ENCODE measurements around the gene ZBTB21.

Gene ZBTB21

DNA sequence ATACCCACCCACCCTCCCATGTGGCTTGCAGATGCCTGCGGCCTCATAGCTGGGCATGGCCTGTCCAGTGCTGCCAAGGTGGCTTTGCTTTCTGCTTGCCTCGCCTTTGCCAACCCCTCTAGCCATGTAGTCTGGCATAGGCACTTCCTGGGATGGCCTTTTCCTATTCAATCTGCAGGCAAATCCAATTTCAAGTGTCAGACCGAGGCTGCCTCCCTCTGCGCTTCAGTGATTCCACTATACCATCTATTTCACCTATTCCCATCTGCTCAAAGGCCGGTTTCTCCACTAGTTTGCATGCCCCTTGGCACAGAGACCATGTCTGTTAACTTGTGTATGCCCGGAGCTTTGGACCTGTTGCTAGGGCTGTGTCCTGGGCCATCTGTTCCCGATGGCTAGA, 3.8 kb upstream of the ZBTB21 start:
- TF ChIP-seq, protein P1, sequence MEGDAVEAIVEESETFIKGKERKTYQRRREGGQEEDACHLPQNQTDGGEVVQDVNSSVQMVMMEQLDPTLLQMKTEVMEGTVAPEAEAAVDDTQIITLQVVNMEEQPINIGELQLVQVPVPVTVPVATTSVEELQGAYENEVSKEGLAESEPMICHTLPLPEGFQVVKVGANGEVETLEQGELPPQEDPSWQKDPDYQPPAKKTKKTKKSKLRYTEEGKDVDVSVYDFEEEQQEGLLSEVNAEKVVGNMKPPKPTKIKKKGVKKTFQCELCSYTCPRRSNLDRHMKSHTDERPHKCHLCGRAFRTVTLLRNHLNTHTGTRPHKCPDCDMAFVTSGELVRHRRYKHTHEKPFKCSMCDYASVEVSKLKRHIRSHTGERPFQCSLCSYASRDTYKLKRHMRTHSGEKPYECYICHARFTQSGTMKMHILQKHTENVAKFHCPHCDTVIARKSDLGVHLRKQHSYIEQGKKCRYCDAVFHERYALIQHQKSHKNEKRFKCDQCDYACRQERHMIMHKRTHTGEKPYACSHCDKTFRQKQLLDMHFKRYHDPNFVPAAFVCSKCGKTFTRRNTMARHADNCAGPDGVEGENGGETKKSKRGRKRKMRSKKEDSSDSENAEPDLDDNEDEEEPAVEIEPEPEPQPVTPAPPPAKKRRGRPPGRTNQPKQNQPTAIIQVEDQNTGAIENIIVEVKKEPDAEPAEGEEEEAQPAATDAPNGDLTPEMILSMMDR (IDR thresholded peaks at IDR 0.05): no peak

DNA sequence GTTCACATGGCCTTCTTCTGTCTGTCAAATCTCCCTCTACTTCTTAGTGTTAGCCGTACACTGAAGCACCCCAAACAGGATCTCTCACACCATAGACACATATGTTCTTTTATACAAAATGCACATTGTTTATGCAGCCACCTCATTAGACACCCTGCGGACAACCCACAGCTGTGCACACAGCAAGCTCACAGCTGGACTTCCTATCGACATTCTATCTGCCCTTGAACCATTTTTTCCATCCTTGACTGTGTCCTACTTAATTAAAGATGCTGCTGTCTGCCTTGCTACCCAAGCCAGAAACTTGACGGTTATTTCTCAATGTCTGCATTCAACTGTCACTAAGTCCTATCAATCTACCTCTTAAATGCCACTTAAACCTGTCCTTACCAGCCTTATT, 3.2 kb upstream of the ZBTB21 start:
- TF ChIP-seq, protein P1 (IDR thresholded peaks at IDR 0.05): no peak

DNA sequence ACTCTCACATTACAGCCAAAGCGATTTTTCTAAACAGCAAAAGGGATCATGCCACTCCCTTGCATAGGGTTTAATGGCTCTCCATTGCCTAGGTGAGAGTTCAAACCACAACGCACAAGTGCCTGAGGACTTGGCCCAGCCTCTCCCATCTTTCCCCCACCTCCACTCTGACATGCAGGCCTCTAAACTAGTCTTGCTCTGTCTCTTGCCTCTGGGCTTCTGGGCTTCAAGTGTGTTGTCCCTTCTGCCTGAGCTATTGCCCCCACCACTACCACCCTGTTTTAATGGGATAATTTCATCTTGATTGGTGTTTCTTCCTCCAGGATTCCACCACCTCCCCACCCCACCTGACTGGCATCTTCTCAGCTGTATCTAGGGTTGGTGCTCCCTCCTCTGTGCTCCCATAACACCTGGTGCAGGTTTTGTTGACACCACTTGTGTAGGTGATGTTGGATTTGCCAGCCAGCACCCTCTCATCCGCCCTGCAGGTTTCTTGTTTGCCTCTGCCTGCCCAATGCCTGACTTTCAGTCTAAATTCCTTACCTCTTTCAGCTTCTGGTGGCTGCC, 2.7 kb upstream of the ZBTB21 start:
- TF ChIP-seq, protein P1 (IDR thresholded peaks at IDR 0.05): no peak

DNA sequence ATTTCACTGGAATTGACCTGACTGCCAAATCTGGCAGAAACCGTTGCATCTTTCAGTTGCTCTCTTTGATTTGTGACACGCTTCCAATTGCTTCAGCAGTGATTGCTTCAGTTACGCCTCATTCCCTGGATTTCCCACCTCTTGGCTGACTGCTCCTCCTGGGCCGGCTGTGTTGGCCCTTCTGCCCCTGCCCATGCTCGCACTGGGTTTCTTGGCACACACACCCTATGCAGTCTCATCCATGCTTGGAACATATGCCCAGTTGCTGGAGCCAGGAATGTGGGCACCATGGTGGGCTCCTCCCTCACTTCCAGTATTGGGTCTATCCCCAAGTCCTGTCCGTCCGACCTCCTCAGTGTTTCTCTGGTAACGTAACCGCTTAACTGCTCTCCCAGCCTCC, 2.2 kb upstream of the ZBTB21 start:
- TF ChIP-seq, protein P1 (IDR thresholded peaks at IDR 0.05): no peak

DNA sequence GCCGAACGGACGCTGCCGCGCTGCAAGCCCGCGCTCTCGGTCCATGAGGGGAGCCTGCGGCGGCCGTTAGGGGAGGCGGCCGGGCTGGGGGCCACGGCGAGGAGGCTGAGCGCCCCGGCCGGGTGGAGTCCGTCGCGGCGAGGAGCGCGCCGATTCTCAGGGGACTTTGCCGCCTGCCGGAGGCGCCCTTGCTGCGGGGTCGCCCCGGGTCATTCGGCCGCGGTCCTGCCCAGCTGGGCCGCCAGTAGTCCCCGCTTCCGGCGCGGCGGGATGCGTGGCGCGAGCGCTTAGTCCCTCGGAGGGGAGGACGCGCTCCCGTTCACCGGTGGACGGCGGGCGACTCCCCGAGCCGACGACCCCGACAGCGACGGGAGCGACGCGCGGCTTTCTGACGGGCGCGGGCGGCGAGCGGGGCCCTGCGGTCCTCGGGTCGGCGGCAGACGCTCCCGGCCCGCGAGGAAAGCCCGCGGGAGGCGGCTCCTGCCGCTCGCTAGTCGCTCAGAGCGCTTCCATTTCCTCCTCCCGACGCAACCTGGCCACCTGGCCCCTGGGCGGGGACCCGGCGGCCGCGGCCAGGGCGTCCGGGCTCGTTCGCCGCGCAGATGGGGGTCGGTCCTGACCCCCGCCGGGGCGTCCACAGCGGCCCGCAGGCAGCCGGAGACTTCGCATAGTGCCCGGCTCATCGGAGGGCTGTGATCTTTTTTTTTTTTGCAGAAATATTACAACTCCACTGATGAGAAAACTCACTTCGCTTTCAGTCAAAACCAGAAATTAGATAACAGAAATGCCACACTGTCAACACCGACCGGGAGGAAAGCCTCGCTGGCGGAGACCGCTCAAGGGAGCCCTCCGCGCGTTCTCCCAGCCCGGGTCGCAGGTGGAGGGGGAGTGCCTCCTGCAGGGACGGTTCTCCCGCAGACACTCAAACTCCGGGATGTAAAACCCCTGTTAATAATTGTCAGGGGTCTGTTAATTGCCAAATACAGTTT, 641 bp upstream of the ZBTB21 start:
- TF ChIP-seq, protein P1 (IDR thresholded peaks at IDR 0.05): no peak

DNA sequence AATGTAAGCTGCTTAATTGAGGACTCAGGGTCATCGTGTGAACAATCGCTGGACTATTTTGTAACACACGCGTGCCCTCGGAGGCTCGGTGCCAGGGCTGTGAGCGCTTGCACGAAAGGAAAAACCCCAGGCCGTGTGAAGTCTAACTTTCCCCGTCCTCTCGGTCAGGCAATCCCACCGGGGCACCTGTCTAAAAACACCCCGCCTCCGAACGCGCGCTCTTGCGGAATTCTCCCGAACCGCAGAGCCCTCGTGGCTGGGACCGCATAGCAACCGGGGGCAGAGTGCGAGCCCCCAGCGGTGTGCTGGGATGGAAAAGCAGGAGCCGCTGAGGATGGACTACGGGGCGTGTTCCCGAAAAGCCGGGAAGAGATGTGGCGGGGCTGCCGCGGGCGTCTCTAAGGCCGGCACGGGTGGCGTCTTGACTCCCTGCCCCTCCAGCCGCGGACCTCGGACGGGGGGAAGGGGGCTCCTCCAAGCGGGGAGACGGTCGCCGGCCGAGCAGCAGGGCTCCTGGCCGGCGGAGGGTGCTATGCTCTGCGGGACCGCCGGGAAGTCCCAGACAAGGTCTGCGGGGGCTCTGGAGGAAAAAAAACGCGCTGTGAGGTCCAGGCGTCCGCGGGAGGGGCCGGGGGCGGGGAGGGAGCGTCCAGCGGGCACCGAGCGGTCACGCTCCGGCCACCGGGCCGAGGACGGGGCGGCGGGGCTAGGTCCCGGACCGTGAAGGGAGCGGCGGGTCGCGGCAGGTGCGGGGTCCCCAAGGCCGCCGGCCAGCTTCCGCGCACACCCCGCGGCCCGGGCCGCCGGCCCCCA, 936 bp downstream of the ZBTB21 start:
- TF ChIP-seq, protein P1 (IDR thresholded peaks at IDR 0.05): peak; percentile 29

DNA sequence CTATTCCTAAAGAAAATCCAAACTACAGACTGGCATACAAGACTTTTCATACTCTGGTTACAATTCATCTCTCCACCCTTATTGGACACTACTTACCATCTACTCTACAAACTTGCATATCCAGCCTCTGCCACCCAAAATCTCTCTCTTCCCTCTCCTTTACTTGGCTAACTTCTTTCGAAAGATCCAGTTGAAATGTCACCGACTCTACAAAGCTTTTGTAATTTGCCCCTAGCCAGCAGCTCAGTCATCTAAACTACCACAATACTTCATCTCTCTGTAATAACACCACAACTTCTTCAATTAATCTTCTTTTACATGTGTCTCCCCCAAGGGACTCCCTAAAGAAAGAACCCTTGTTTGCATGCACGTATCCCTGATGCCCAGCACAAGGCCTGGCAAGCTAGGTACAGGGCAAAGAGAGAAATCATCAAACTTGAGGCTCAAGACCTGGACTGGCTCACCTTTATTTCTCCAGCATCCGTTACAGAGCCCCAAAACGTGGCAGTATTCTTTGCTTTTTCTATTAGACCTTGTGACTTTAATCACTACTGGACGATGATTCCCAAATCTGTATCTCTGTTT, 2.7 kb downstream of the ZBTB21 start:
- TF ChIP-seq, protein P1 (IDR thresholded peaks at IDR 0.05): no peak
